Measurements from ENCODE around the gene MED13L.

The MED13L gene

DNA sequence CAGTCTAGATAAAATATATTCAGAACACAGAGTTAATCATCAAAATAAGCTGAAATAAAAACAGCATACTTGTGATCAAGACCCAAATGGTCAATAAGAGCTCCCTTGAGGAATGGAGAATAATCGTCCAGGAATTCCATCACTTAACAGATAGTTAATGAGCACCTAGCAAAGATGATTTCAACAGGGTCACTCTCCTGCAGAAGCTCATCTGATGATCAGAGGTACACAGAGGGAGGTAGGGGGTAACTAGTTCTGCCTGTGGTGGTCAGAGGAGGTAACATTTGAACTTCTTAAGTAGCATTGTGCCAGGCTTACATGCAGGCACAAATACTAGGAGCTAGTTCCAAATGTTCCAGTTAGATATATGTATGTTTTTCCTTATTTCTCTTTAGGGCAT is 9.5 kb downstream of the MED13L start:
- TF ChIP-seq BACH2 (CRISPR knock-in tag; IDR thresholded peaks at IDR 0.05; ENCODE audit: borderline replicate concordance) (no peak), ZNF8 (CRISPR knock-in tag; IDR thresholded peaks at IDR 0.05) (no peak), CSDC2 (CRISPR knock-in tag; IDR thresholded peaks at IDR 0.05) (no peak), SNAI2 (CRISPR knock-in tag; IDR thresholded peaks at IDR 0.05) (no peak)
- no peak for ATAC-seq

DNA sequence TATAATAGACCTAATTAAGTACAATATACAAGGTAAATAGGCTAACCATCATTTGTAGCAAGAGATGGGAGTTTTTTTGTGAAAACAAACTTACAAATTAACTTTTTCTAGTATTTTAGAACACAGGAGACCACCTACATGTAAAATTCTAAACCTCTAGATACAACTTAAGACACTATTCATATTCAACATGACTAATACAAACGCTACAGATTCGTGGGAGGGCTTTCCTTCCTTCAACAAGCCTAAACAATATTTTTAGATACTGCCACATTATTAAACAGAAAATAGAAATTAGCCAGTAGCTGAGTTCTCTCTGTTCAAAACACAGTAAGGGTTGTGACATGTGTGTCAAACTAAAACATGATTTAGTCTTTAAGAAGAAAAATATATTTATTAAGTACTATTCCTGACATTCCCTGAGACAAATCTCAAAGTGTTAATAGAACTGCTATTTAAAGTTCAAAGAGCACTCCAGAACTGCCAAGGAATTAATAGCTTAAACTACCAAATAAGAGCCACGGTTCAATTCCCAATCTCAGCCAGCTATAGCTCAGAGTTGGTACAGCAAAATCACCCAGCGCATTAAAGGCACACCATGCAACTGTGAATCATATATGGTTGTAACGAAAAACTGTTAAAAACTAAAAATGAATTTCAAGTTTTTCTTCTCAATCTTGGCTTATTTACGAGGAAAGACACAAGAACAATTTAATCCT is 10.7 kb downstream of the MED13L start:
- no peak for TF ChIP-seq TOX (CRISPR knock-in tag; IDR thresholded peaks at IDR 0.05; ENCODE audit: borderline replicate concordance)
- TF ChIP-seq ZNF70 (CRISPR knock-in tag; IDR thresholded peaks at IDR 0.05): no peak
- TF ChIP-seq SNAI2 (CRISPR knock-in tag; IDR thresholded peaks at IDR 0.05): no peak
- no peak for TF ChIP-seq BACH2 (CRISPR knock-in tag; IDR thresholded peaks at IDR 0.05; ENCODE audit: borderline replicate concordance)
- TF ChIP-seq, protein P1, sequence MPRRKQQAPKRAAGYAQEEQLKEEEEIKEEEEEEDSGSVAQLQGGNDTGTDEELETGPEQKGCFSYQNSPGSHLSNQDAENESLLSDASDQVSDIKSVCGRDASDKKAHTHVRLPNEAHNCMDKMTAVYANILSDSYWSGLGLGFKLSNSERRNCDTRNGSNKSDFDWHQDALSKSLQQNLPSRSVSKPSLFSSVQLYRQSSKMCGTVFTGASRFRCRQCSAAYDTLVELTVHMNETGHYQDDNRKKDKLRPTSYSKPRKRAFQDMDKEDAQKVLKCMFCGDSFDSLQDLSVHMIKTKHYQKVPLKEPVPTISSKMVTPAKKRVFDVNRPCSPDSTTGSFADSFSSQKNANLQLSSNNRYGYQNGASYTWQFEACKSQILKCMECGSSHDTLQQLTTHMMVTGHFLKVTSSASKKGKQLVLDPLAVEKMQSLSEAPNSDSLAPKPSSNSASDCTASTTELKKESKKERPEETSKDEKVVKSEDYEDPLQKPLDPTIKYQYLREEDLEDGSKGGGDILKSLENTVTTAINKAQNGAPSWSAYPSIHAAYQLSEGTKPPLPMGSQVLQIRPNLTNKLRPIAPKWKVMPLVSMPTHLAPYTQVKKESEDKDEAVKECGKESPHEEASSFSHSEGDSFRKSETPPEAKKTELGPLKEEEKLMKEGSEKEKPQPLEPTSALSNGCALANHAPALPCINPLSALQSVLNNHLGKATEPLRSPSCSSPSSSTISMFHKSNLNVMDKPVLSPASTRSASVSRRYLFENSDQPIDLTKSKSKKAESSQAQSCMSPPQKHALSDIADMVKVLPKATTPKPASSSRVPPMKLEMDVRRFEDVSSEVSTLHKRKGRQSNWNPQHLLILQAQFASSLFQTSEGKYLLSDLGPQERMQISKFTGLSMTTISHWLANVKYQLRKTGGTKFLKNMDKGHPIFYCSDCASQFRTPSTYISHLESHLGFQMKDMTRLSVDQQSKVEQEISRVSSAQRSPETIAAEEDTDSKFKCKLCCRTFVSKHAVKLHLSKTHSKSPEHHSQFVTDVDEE (CRISPR knock-in tag; IDR thresholded peaks at IDR 0.05): no peak
- TF ChIP-seq ZNF565 (CRISPR knock-in tag; conservative IDR thresholded peaks at IDR 0.05; ENCODE audit: low read depth): no peak
- no peak for TF ChIP-seq ESRRG (CRISPR knock-in tag; IDR thresholded peaks at IDR 0.05)
- TF ChIP-seq ZC3H10 (CRISPR knock-in tag; IDR thresholded peaks at IDR 0.05): no peak
- TF ChIP-seq PPARA (CRISPR knock-in tag; IDR thresholded peaks at IDR 0.05; ENCODE audit: borderline replicate concordance): no peak
- no peak for TF ChIP-seq CSDC2 (CRISPR knock-in tag; IDR thresholded peaks at IDR 0.05)
- TF ChIP-seq, protein P2, sequence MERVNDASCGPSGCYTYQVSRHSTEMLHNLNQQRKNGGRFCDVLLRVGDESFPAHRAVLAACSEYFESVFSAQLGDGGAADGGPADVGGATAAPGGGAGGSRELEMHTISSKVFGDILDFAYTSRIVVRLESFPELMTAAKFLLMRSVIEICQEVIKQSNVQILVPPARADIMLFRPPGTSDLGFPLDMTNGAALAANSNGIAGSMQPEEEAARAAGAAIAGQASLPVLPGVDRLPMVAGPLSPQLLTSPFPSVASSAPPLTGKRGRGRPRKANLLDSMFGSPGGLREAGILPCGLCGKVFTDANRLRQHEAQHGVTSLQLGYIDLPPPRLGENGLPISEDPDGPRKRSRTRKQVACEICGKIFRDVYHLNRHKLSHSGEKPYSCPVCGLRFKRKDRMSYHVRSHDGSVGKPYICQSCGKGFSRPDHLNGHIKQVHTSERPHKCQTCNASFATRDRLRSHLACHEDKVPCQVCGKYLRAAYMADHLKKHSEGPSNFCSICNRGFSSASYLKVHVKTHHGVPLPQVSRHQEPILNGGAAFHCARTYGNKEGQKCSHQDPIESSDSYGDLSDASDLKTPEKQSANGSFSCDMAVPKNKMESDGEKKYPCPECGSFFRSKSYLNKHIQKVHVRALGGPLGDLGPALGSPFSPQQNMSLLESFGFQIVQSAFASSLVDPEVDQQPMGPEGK (CRISPR knock-in tag; IDR thresholded peaks at IDR 0.05; ENCODE audit: borderline replicate concordance): no peak
- TF ChIP-seq TCF4 (CRISPR knock-in tag; IDR thresholded peaks at IDR 0.05; ENCODE audit: borderline replicate concordance): no peak
- TF ChIP-seq, protein P3, sequence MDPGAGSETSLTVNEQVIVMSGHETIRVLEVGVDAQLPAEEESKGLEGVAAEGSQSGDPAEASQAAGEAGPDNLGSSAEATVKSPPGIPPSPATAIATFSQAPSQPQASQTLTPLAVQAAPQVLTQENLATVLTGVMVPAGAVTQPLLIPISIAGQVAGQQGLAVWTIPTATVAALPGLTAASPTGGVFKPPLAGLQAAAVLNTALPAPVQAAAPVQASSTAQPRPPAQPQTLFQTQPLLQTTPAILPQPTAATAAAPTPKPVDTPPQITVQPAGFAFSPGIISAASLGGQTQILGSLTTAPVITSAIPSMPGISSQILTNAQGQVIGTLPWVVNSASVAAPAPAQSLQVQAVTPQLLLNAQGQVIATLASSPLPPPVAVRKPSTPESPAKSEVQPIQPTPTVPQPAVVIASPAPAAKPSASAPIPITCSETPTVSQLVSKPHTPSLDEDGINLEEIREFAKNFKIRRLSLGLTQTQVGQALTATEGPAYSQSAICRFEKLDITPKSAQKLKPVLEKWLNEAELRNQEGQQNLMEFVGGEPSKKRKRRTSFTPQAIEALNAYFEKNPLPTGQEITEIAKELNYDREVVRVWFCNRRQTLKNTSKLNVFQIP (CRISPR knock-in tag; IDR thresholded peaks at IDR 0.05; ENCODE audit: borderline replicate concordance, low read depth): no peak
- ATAC-seq: no peak; the same call in 2 of the 3 replicates

DNA sequence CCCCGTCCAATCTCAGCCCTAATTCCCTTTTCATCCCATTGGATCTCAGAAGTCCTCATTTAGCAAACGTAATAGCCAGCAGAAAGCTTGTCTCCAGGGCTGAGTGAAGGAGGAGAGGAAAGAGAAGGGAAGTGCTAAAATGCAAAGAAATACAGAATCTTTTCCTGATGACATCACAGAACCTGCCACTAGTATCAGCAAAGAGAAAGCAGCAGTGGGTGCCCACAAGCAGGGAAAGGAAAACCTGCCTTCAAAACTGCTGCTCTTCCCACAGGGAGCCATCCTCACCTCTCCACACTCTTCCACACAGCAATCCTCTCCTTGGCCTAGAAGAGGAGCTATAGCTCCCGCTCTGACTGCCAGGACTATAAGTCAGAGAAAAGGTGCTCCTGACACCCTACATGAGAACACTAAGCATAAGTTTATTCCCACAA is 11.3 kb downstream of the MED13L start:
- TF ChIP-seq SNAI2 (CRISPR knock-in tag; IDR thresholded peaks at IDR 0.05): no peak
- TF ChIP-seq ZNF8 (CRISPR knock-in tag; IDR thresholded peaks at IDR 0.05): no peak
- no peak for TF ChIP-seq ZC3H10 (CRISPR knock-in tag; IDR thresholded peaks at IDR 0.05)
- TF ChIP-seq, protein P2 (CRISPR knock-in tag; IDR thresholded peaks at IDR 0.05; ENCODE audit: borderline replicate concordance): no peak
- no peak for TF ChIP-seq ESRRG (CRISPR knock-in tag; IDR thresholded peaks at IDR 0.05)
- TF ChIP-seq GLIS3 (CRISPR knock-in tag; IDR thresholded peaks at IDR 0.05): no peak
- TF ChIP-seq CSDC2 (CRISPR knock-in tag; IDR thresholded peaks at IDR 0.05): no peak
- TF ChIP-seq, protein P3 (CRISPR knock-in tag; IDR thresholded peaks at IDR 0.05; ENCODE audit: borderline replicate concordance, low read depth): no peak
- no peak for TF ChIP-seq ZNF70 (CRISPR knock-in tag; IDR thresholded peaks at IDR 0.05)
- TF ChIP-seq, protein P1 (CRISPR knock-in tag; IDR thresholded peaks at IDR 0.05): no peak
- no peak for TF ChIP-seq ZFP30 (CRISPR knock-in tag; IDR thresholded peaks at IDR 0.05)
- TF ChIP-seq ZFP3 (CRISPR knock-in tag; IDR thresholded peaks at IDR 0.05): no peak
- no peak for TF ChIP-seq ZNF565 (CRISPR knock-in tag; conservative IDR thresholded peaks at IDR 0.05; ENCODE audit: low read depth)
- TF ChIP-seq, protein P4, sequence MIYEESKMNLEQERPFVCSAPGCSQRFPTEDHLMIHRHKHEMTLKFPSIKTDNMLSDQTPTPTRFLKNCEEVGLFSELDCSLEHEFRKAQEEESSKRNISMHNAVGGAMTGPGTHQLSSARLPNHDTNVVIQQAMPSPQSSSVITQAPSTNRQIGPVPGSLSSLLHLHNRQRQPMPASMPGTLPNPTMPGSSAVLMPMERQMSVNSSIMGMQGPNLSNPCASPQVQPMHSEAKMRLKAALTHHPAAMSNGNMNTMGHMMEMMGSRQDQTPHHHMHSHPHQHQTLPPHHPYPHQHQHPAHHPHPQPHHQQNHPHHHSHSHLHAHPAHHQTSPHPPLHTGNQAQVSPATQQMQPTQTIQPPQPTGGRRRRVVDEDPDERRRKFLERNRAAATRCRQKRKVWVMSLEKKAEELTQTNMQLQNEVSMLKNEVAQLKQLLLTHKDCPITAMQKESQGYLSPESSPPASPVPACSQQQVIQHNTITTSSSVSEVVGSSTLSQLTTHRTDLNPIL (CRISPR knock-in tag; IDR thresholded peaks at IDR 0.05; ENCODE audit: low read depth): no peak
- no peak for TF ChIP-seq TCF4 (CRISPR knock-in tag; IDR thresholded peaks at IDR 0.05; ENCODE audit: borderline replicate concordance)
- no peak for TF ChIP-seq PPARA (CRISPR knock-in tag; IDR thresholded peaks at IDR 0.05; ENCODE audit: borderline replicate concordance)
- peak; percentile 80 for ATAC-seq
